NB4 (cell line): Measurements from ENCODE around the gene FAM20A.

Experiments used
- CTCF ChIP-seq: IDR thresholded peaks from one replicate; pipeline ENCODE4 v1.5.1; 2012; ENCODE audit warnings: low read depth, low read length
- MAX ChIP-seq: IDR thresholded peaks from 2 replicates; pipeline ENCODE4 v1.6.1; 2011; ENCODE audit warnings: low read depth, low read length
- MYC ChIP-seq: IDR thresholded peaks from 2 replicates; pipeline ENCODE4 v1.6.1; 2011; ENCODE audit warnings: low read depth, low read length
- POLR2A ChIP-seq: IDR thresholded peaks from 2 replicates; pipeline ENCODE4 v1.6.1; 2011; ENCODE audit warnings: mild to moderate bottlenecking; ENCODE audit not compliant: insufficient read length; ENCODE audit errors: extremely low read depth

GRCh38 chr17:68556551-68556950 is 44.6 kb downstream of the FAM20A start:
- TF ChIP-seq CTCF = no peak
- no peak for TF ChIP-seq POLR2A
- TF ChIP-seq MYC = no peak
- TF ChIP-seq MAX = no peak
